Hair follicular keratinocyte (primary cell): ENCODE results near the gene RAB9A. TPM values are rescaled to one million over a fixed set of nuclear protein-coding genes. Genes with fewer than 3 reads are reported as not detected.

ENCODE experiments used
- total RNA-seq: library from RNA; depleted of rRNA; stranded (reverse); fragments of >200 nt; gene quantifications from 2 replicates; pipeline ENCODE4 v1.2.3, GENCODE V29; 2015

Gene RAB9A
- total RNA-seq: 32.8 and 39.9 TPM in 2 replicates

GRCh38 chrX:13688958-13689740 lies at the start of gene RAB9A:
Gene RAB9A (plus strand): TSS chrX:13689128. CDS start chrX:13708747, 19,619 bp downstream.

GRCh38 chrX:13652850-13653693 lies 35.9 kb upstream of the RAB9A start, which contains the start of gene TCEANC:
Gene TCEANC (plus strand): TSS chrX:13653141. CDS start chrX:13662509, 9,368 bp downstream.

GRCh38 chrX:13734278-13735172 lies 45.6 kb downstream of the RAB9A start, which contains the start of the genes OFD1 and TRAPPC2:
Gene OFD1 (plus strand): TSS chrX:13734748. CDS start chrX:13735072, 324 bp downstream.
Gene TRAPPC2 (minus strand): TSS chrX:13734620. CDS start chrX:13719963, 14,657 bp downstream.

Other genes with a start within 250 kb of the RAB9A start
- gene EGFL6, start 119.5 kb upstream of the RAB9A start, total RNA-seq: not detected in 2 replicates
- 1.3 TPM in 2 replicates for gene TCEANC, start 36.0 kb upstream of the RAB9A start, total RNA-seq
- gene TRAPPC2, start 45.5 kb downstream of the RAB9A start, total RNA-seq: 7.5 and 9.2 TPM in 2 replicates
- 6.6 and 11.6 TPM in 2 replicates for gene OFD1, start 45.6 kb downstream of the RAB9A start, total RNA-seq
- gene GPM6B, start 128.0 kb downstream of the RAB9A start, total RNA-seq: 0.08 and 0.19 TPM in 2 replicates